Breast epithelium (tissue), 4 donors: ENCODE results near the gene ABCG2. TPM values are rescaled to one million over a fixed set of nuclear protein-coding genes. Genes with fewer than 3 reads are reported as not detected.

Experiments used
- DNase-seq, 2 donors: peaks; one replicate each; pipeline ENCODE4 v3.0.0-alpha.2; 2019; ENCODE audit warnings: low spot score in 2 of 2
- H3K27ac ChIP-seq, 2 donors: fragments of 200-600 bp; sonication (generic) in 1 of 2; one replicate each; pipeline ENCODE4 v1.5.1; 2016 to 2019; ENCODE audit warnings: mild to moderate bottlenecking in 1 of 2
- H3K27me3 ChIP-seq, 2 donors: fragments of 200-600 bp; sonication (generic) in 1 of 2; one replicate each; pipeline versions ENCODE4 v1.5.1 to v1.6.0; 2017 to 2019; ENCODE audit warnings: control low read depth in 1 of 2, mild to moderate bottlenecking in 1 of 2
- H3K36me3 ChIP-seq: fragments of 200-600 bp; one replicate; pipeline ENCODE4 v1.5.1; 2019
- H3K4me1 ChIP-seq, 2 donors: fragments of 200-600 bp; sonication (generic); one replicate each; pipeline ENCODE4 v1.5.1; 2016 to 2019; ENCODE audit warnings: control low read depth in 1 of 2
- H3K4me3 ChIP-seq, 3 donors: fragments of 200-600 bp; sonication (generic); 1 replicate in 2 of 3; 2 replicates in 1 of 3; pipeline ENCODE4 v1.5.1; 2016 to 2019; ENCODE audit warnings: mild to moderate bottlenecking in 3 of 3, moderate library complexity in 2 of 3
- H3K9me3 ChIP-seq, 2 donors: fragments of 200-600 bp; sonication (generic) in 1 of 2; one replicate each; pipeline ENCODE4 v1.5.1; 2016 to 2019; ENCODE audit warnings: control low read depth in 1 of 2
- POLR2A ChIP-seq: fragments of 450-650 bp; IDR thresholded peaks from one replicate; pipeline ENCODE4 v1.6.1; 2016; ENCODE audit warnings: antibody characterized with exemption, mild to moderate bottlenecking, moderate library complexity
- POLR2AphosphoS5 ChIP-seq, 3 donors: sonication (generic); formaldehyde crosslinking; IDR thresholded peaks; one replicate each; pipeline ENCODE4 v1.6.1; 2017; ENCODE audit warnings: antibody characterized with exemption in 3 of 3
- intact Hi-C: fragments of 100-400 bp; cut with DNase I; formaldehyde crosslinking; loops from one replicate; pipeline ENCODE4 v1.15.1; 2023; ENCODE audit warnings: low total_unique reads
- total RNA-seq, 3 donors: library from RNA; depleted of rRNA; stranded (reverse); fragments of >200 nt; gene quantifications; one replicate each; pipeline ENCODE4 v1.1.0, GENCODE V29; 2016
- TF ChIP-seq, protein P1 (sequence below), 3 donors: fragments of 450-650 bp; IDR thresholded peaks; one replicate each; pipeline ENCODE4 v1.5.1; 2016 to 2017; ENCODE audit warnings: antibody characterized with exemption in 3 of 3, mild to moderate bottlenecking in 3 of 3, moderate library complexity in 3 of 3

ABCG2 gene
- total RNA-seq, 3 donors from 2014 or later: 2.6 to 8.6 (median 6.9) TPM

DNA sequence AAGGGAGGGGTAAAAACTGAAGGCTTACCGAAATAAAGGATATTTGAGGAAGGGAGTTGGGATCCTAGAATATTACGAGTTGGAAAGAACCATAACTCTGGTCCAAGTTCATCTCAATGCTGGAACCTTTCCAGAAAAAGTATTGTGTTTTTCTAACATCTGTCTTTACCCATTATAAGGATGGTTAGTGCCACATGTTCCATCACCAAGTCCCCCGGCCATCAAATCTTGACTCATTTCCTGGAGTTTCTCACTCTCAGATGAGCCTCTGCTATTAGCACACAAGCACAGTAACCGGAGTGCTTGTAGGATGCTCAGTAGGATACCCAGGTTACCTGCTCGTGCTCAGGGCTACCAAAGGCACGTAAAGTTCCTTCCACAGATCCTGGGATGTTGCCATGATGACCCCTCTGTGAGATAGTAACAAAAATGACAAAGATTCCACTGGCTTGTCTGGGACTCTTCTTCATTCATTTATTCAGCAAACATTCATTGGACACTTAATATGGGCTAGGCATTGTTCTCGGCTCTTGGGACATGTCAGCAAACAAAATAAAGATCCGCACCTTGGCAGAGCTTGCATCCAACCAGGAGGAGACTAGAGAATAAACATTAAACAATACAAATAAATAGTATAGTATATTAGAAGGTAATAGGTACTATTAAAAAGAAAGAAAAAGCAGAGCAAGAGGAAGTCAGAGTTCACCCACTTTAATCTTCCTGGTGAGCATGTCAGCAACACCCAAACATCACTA is 114.7 kb downstream of the ABCG2 start:
- TF ChIP-seq POLR2AphosphoS5 (IDR thresholded peaks at IDR 0.05) (no peak), POLR2A (no peak)
- TF ChIP-seq, protein P1, sequence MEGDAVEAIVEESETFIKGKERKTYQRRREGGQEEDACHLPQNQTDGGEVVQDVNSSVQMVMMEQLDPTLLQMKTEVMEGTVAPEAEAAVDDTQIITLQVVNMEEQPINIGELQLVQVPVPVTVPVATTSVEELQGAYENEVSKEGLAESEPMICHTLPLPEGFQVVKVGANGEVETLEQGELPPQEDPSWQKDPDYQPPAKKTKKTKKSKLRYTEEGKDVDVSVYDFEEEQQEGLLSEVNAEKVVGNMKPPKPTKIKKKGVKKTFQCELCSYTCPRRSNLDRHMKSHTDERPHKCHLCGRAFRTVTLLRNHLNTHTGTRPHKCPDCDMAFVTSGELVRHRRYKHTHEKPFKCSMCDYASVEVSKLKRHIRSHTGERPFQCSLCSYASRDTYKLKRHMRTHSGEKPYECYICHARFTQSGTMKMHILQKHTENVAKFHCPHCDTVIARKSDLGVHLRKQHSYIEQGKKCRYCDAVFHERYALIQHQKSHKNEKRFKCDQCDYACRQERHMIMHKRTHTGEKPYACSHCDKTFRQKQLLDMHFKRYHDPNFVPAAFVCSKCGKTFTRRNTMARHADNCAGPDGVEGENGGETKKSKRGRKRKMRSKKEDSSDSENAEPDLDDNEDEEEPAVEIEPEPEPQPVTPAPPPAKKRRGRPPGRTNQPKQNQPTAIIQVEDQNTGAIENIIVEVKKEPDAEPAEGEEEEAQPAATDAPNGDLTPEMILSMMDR (IDR thresholded peaks at IDR 0.05): no peak
- intact Hi-C loops: no loop called here
- Histone ChIP-seq H3K27ac (no peak overlapping the region), H3K36me3 (peaks cover 6% of the 10 kb centered on the region), H3K9me3 (no peaks in the 10 kb centered on the region), H3K4me1 (no peaks in the 10 kb centered on the region), H3K4me3 (no peak overlapping the region), H3K27me3 (no peaks in the 10 kb centered on the region)
- no peak for DNase-seq

DNA sequence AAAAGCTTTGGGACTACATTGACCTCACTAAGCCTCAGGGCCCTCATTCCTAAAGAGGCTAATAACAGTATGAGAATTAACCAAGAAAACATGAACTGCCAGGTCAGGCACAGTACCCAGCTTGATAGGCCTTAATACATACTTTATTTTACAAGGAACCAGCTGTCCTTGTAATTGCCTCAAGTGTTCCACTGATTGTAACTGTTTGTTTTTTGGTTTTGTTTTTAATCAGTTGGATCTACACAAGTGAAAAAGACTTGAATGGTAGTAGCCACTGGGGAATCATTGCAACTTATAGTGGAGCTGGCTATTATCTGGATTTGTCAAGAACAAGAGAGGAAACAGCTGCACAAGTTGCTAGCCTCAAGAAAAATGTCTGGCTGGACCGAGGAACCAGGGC is 115.4 kb downstream of the ABCG2 start:
- H3K9me3 ChIP-seq: no peaks in the 10 kb centered on the region
- H3K4me3 ChIP-seq: no peak overlapping the region
- intact Hi-C loops: no loop called here
- H3K27me3 ChIP-seq: no peaks in the 10 kb centered on the region
- no peak for TF ChIP-seq POLR2AphosphoS5 (IDR thresholded peaks at IDR 0.05)
- no peak for DNase-seq
- no peak overlapping the region for H3K27ac ChIP-seq
- H3K4me1 ChIP-seq: no peaks in the 10 kb centered on the region
- peaks cover 6% of the 10 kb centered on the region for H3K36me3 ChIP-seq

DNA sequence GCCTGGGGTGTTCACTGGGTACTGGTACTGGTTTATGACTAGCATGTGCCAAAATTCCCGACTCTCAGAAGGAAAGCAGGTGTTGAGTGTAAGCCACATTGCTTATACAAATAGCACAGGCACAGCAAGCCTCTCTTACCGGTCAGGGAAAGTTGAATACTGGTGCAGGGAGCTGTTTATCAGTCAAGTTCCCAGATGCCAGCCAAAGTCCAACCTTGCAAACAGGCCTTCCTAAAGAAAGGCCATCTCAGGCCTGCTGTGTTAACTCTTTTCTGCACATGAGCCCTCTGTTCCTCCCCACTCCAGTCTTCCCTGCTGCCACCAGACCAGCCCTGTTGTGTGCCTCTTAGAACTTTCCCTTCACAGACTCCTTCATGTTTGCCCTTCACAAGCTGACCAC is 116.8 kb downstream of the ABCG2 start:
- no peaks in the 10 kb centered on the region for H3K9me3 ChIP-seq
- no peak overlapping the region for H3K4me3 ChIP-seq
- intact Hi-C loops: no loop called here
- TF ChIP-seq, protein P1 (IDR thresholded peaks at IDR 0.05): no peak
- TF ChIP-seq POLR2AphosphoS5 (IDR thresholded peaks at IDR 0.05) (no peak), POLR2A (no peak)
- H3K27ac ChIP-seq: no peak overlapping the region
- DNase-seq: no peak
- H3K4me1 ChIP-seq: no peaks in the 10 kb centered on the region
- H3K36me3 ChIP-seq: peaks cover 6% of the 10 kb centered on the region
- no peaks in the 10 kb centered on the region for H3K27me3 ChIP-seq

DNA sequence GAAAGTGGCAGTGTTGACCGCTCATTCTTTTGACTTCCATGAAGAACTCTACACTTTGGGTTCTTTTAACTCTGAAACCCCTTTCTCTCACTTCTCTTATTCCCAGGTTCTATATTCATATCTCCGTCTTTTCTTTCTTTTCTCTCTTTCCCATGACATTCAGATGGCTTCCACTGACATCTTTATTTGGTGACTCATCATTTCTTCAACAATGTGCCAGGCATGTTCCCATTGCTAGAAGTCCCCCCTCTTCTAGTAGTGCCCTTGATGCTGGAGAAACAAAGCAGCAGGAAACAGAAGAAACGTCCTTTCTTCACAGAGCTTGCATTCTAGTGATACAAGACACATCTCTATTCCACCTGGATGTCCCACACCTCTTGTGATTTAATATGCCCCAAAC is 117.7 kb downstream of the ABCG2 start:
- peaks cover 6% of the 10 kb centered on the region for H3K36me3 ChIP-seq
- no peaks in the 10 kb centered on the region for H3K9me3 ChIP-seq
- no peaks in the 10 kb centered on the region for H3K4me1 ChIP-seq
- H3K27ac ChIP-seq: no peak overlapping the region
- no peak overlapping the region for H3K4me3 ChIP-seq
- no peaks in the 10 kb centered on the region for H3K27me3 ChIP-seq
- intact Hi-C loops: no loop called here
- TF ChIP-seq, protein P1 (IDR thresholded peaks at IDR 0.05): no peak
- no peak for TF ChIP-seq POLR2AphosphoS5 (IDR thresholded peaks at IDR 0.05)
- no peak for TF ChIP-seq POLR2A
- no peak for DNase-seq

Other genes with a start within 250 kb of the ABCG2 start
- gene SPP1, start 182.9 kb downstream of the ABCG2 start, total RNA-seq: 100 to 1,000 TPM in 1 of 3 donors, 10 to 100 TPM in 2; 25.0 to 508 (median 32.8) TPM
- 10 to 100 TPM; 60.0 to 66.2 (median 61.3) TPM for gene PKD2, start 151.0 kb downstream of the ABCG2 start, total RNA-seq
- 10 to 100 TPM; 13.8 to 26.2 (median 20.5) TPM for gene PPM1K, start 125.9 kb upstream of the ABCG2 start, total RNA-seq
- 10 to 100 TPM in 1 of 3 donors, 1 to 10 TPM in 2; 2.6 to 19.0 (median 5.2) TPM for gene HERC6, start 220.2 kb upstream of the ABCG2 start, total RNA-seq